Ovary (tissue), 3 donors: ENCODE data around the gene CPVL.
"Not testable (repeated sequence)": the region's sequence is repeated elsewhere in the genome, so short reads cannot be mapped to it uniquely, and the experiment has no call there.

Source experiments
- EP300 ChIP-seq: sonication (generic); formaldehyde crosslinking; IDR thresholded peaks from one replicate; pipeline ENCODE4 v1.6.1; 2017; ENCODE audit warnings: antibody characterized with exemption
- POLR2A ChIP-seq: fragments of 450-650 bp; IDR thresholded peaks from one replicate; pipeline ENCODE4 v1.6.1; 2017; ENCODE audit warnings: antibody characterized with exemption, mild to moderate bottlenecking, moderate library complexity
- TF ChIP-seq, protein P1 (sequence below), 3 donors: fragments of 450-650 bp in 2 of 3; fragments of 200-600 bp in 1 of 3; IDR thresholded peaks; one replicate each; pipeline versions ENCODE4 v1.5.1 to v1.8.0; 2016 to 2022; ENCODE audit warnings: antibody characterized with exemption in 3 of 3, mild to moderate bottlenecking in 1 of 3
- donor health status: DM: no; HTN: no; CAD: no.

GRCh38 chr7:29114266-29114665, 32.1 kb downstream of the CPVL start:
- not testable (repeated sequence) for TF ChIP-seq POLR2A, EP300
- TF ChIP-seq, protein P1, sequence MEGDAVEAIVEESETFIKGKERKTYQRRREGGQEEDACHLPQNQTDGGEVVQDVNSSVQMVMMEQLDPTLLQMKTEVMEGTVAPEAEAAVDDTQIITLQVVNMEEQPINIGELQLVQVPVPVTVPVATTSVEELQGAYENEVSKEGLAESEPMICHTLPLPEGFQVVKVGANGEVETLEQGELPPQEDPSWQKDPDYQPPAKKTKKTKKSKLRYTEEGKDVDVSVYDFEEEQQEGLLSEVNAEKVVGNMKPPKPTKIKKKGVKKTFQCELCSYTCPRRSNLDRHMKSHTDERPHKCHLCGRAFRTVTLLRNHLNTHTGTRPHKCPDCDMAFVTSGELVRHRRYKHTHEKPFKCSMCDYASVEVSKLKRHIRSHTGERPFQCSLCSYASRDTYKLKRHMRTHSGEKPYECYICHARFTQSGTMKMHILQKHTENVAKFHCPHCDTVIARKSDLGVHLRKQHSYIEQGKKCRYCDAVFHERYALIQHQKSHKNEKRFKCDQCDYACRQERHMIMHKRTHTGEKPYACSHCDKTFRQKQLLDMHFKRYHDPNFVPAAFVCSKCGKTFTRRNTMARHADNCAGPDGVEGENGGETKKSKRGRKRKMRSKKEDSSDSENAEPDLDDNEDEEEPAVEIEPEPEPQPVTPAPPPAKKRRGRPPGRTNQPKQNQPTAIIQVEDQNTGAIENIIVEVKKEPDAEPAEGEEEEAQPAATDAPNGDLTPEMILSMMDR (IDR thresholded peaks at IDR 0.05), result not testable (repeated sequence)
